ENCODE results near the gene LIN7A.

The LIN7A gene

GRCh38 chr12:80761838-80762237, 175.9 kb downstream of the LIN7A start:
- H3K4me3 Mint-ChIP-seq, result no peak overlapping the region
- no peaks in the 10 kb centered on the region for H3K36me3 Mint-ChIP-seq (ENCODE audit: low read depth)
- no peak for DNase-seq (ENCODE audit: low spot score)
- no peaks in the 10 kb centered on the region for H3K4me1 Mint-ChIP-seq (ENCODE audit: low read depth)
- H3K27me3 Mint-ChIP-seq (ENCODE audit: low read depth), result no peaks in the 10 kb centered on the region
- H3K9me3 Mint-ChIP-seq, result no peaks in the 10 kb centered on the region
- H3K27ac Mint-ChIP-seq, result no peak overlapping the region

- Mint-ChIP-seq H3K27ac (no peak overlapping the region), H3K4me3 (no peak overlapping the region), H3K36me3 (ENCODE audit: low read depth) (no peaks in the 10 kb centered on the region), H3K27me3 (ENCODE audit: low read depth) (no peaks in the 10 kb centered on the region), H3K9me3 (no peaks in the 10 kb centered on the region), H3K4me1 (ENCODE audit: low read depth) (no peaks in the 10 kb centered on the region)
- DNase-seq (ENCODE audit: low spot score), result no peak
Observed at GRCh38 chr12:80756875-80757274, 180.9 kb downstream of the LIN7A start.

GRCh38 chr12:80754274-80754673, 183.5 kb downstream of the LIN7A start:
- Mint-ChIP-seq H3K27me3 (ENCODE audit: low read depth) (no peaks in the 10 kb centered on the region), H3K4me1 (ENCODE audit: low read depth) (no peaks in the 10 kb centered on the region), H3K27ac (no peak overlapping the region), H3K36me3 (ENCODE audit: low read depth) (no peaks in the 10 kb centered on the region), H3K9me3 (no peaks in the 10 kb centered on the region), H3K4me3 (no peak overlapping the region)
- no peak for DNase-seq (ENCODE audit: low spot score)

GRCh38 chr12:80752464-80752863, 185.3 kb downstream of the LIN7A start:
- DNase-seq (ENCODE audit: low spot score), result no peak
- no peaks in the 10 kb centered on the region for H3K9me3 Mint-ChIP-seq
- no peaks in the 10 kb centered on the region for H3K27me3 Mint-ChIP-seq (ENCODE audit: low read depth)
- H3K4me1 Mint-ChIP-seq (ENCODE audit: low read depth), result no peaks in the 10 kb centered on the region
- no peak overlapping the region for H3K27ac Mint-ChIP-seq
- no peak overlapping the region for H3K4me3 Mint-ChIP-seq
- H3K36me3 Mint-ChIP-seq (ENCODE audit: low read depth), result no peaks in the 10 kb centered on the region

GRCh38 chr12:80749456-80749855, 188.3 kb downstream of the LIN7A start:
- Mint-ChIP-seq H3K9me3 (no peaks in the 10 kb centered on the region), H3K4me1 (ENCODE audit: low read depth) (no peaks in the 10 kb centered on the region), H3K27me3 (ENCODE audit: low read depth) (no peaks in the 10 kb centered on the region), H3K27ac (no peak overlapping the region), H3K36me3 (ENCODE audit: low read depth) (no peaks in the 10 kb centered on the region), H3K4me3 (no peak overlapping the region)
- DNase-seq (ENCODE audit: low spot score), result no peak

GRCh38 chr12:80747800-80748199, 189.9 kb downstream of the LIN7A start:
- no peak for DNase-seq (ENCODE audit: low spot score)
- Mint-ChIP-seq H3K9me3 (no peaks in the 10 kb centered on the region), H3K27ac (no peak overlapping the region), H3K36me3 (ENCODE audit: low read depth) (no peaks in the 10 kb centered on the region), H3K4me1 (ENCODE audit: low read depth) (no peaks in the 10 kb centered on the region), H3K4me3 (no peak overlapping the region), H3K27me3 (ENCODE audit: low read depth) (no peaks in the 10 kb centered on the region)

DNA sequence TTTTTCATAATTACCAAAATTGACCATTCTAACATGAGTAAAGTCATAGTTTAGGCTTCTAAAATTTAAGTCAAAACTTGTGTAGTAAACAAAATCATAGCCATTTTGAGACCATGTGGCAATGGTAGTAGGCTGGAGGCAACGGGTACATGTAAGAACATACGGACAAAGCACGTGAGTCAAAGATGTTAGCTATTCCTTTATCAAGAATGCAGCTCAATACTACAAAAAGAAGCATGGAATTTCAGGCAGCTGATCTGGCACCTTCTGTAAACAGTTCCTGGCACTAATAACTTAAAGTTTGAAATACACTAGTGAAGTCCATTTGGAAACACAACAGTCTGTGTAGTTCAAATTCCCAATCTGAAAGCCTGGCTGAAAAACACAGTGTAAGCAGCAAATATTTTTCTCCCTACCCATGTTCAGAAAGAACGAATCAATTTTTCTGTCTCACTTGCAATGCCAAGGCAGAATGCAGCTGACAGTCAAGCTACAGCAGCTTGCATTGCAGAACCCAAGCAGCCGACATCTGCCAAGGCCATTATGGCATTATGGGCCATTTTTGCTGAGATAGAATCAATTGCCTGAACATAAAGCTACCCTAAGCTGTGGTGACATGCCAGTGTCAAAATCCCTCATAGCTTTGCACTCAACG, 191.8 kb downstream of the LIN7A start:
- Mint-ChIP-seq H3K9me3 (no peaks in the 10 kb centered on the region), H3K4me3 (no peak overlapping the region), H3K4me1 (ENCODE audit: low read depth) (no peaks in the 10 kb centered on the region), H3K36me3 (ENCODE audit: low read depth) (no peaks in the 10 kb centered on the region), H3K27ac (no peak overlapping the region), H3K27me3 (ENCODE audit: low read depth) (no peaks in the 10 kb centered on the region)
- no peak for DNase-seq (ENCODE audit: low spot score)
